H1 (cell line): ENCODE data around the gene LIMK2. TPM values are rescaled to one million over a fixed set of nuclear protein-coding genes. Genes with fewer than 3 reads are reported as not detected.

Experiments
- CTCF ChIA-PET: fragments of 300-600 bp; sonication (Branson Sonifier 250); formaldehyde crosslinking; loops from one replicate; lab custom pipeline; 2021; ENCODE audit not compliant: partially characterized antibody; lab: Charles Lee
- POLR2A ChIA-PET: fragments of 300-600 bp; sonication (Branson Sonifier 250); formaldehyde crosslinking; loops from one replicate; lab custom pipeline; 2021; ENCODE audit warnings: inconsistent platforms; ENCODE audit not compliant: partially characterized antibody; lab: Charles Lee
- DNase-seq, 2 experiments: peaks; one replicate each; pipeline versions ENCODE4 v3.0.0 to v3.0.0-alpha.2; 2010 to 2022; ENCODE audit warnings: low spot score in 2 of 2, low read depth in 1 of 2, mixed read lengths in 1 of 2
- FAIRE-seq: peaks from 2 replicates; lab custom pipeline; 2011; peaks lifted over from hg19 to GRCh38; lab: Jason Lieb, UNC
- H2AFZ ChIP-seq: 2 replicates; pipeline ENCODE4 v1.8.1; 2012; ENCODE audit warnings: low read length, inconsistent platforms
- H2AK5ac ChIP-seq: 2 replicates; pipeline ENCODE4 v1.6.1; 2013; ENCODE audit warnings: low read depth, low read length
- H2BK120ac ChIP-seq: replicated peaks from 2 replicates; pipeline ENCODE3; 2013; ENCODE audit warnings: low read depth, low read length, inconsistent platforms
- H2BK12ac ChIP-seq: 2 replicates; pipeline ENCODE4 v1.6.1; 2013; ENCODE audit warnings: low read depth, low read length
- H2BK15ac ChIP-seq: 2 replicates; pipeline ENCODE4 v1.6.1; 2013; ENCODE audit warnings: low read length
- H2BK20ac ChIP-seq: 2 replicates; pipeline ENCODE4 v1.6.1; 2013; ENCODE audit warnings: low read length
- H2BK5ac ChIP-seq: 2 replicates; pipeline ENCODE4 v1.6.1; 2013; ENCODE audit warnings: low read depth, low read length
- H3K14ac ChIP-seq: 2 replicates; pipeline ENCODE4 v1.6.1; 2013; ENCODE audit warnings: inconsistent platforms; ENCODE audit not compliant: insufficient read length
- H3K18ac ChIP-seq: 2 replicates; pipeline ENCODE4 v1.6.1; 2013; ENCODE audit warnings: low read length; ENCODE audit errors: extremely low read depth
- H3K23ac ChIP-seq: 2 replicates; pipeline ENCODE4 v1.6.1; 2013; ENCODE audit warnings: inconsistent platforms; ENCODE audit not compliant: insufficient read length
- H3K23me2 ChIP-seq: 2 replicates; pipeline ENCODE4 v1.6.1; 2013; ENCODE audit warnings: low read depth, low read length
- H3K27ac ChIP-seq: 2 replicates; pipeline ENCODE4 v1.6.1; 2011; ENCODE audit warnings: low read depth, low read length, inconsistent platforms
- H3K27me3 ChIP-seq, 4 experiments: replicated peaks in 1 of 4; 1 replicate in 1 of 4; 2 replicates in 3 of 4; pipeline versions ENCODE4 v1.6.1 to v1.8.1; 2011 to 2013; ENCODE audit warnings: low read length in 3 of 4, mild to moderate bottlenecking in 3 of 4, inconsistent platforms in 2 of 4, mixed read lengths in 2 of 4, moderate library complexity in 1 of 4; ENCODE audit not compliant: control insufficient read depth in 3 of 4, insufficient read depth in 3 of 4; ENCODE audit errors: extremely low read depth in 1 of 4
- H3K36me3 ChIP-seq, 4 experiments: 2 replicates each; pipeline versions ENCODE4 v1.6.1 to v1.8.1; 2011 to 2013; ENCODE audit warnings: mild to moderate bottlenecking in 4 of 4, low read length in 3 of 4, moderate library complexity in 2 of 4, control low read depth in 1 of 4, inconsistent platforms in 1 of 4; ENCODE audit not compliant: insufficient read depth in 4 of 4, control insufficient read depth in 2 of 4
- H3K4ac ChIP-seq: replicated peaks from 2 replicates; pipeline ENCODE3; 2013; ENCODE audit warnings: low read length, low read depth, mixed read lengths, inconsistent platforms; ENCODE audit not compliant: insufficient read length
- H3K4me1 ChIP-seq, 4 experiments: replicated peaks in 1 of 4; 1 replicate in 1 of 4; 2 replicates in 3 of 4; pipeline versions ENCODE4 v1.6.1 to v1.8.1; 2011 to 2013; ENCODE audit warnings: low read length in 3 of 4, inconsistent platforms in 2 of 4, mixed read lengths in 1 of 4; ENCODE audit not compliant: insufficient read depth in 4 of 4, control insufficient read depth in 3 of 4
- H3K4me2 ChIP-seq, 2 experiments: 2 replicates each; pipeline versions ENCODE4 v1.6.1 to v1.8.1; 2011 to 2013; ENCODE audit warnings: low read depth in 2 of 2, low read length in 2 of 2, control low read depth in 1 of 2, inconsistent platforms in 1 of 2, mild to moderate bottlenecking in 1 of 2; ENCODE audit not compliant: insufficient read depth in 1 of 2
- H3K4me3 ChIP-seq, 4 experiments: fragments of 200-600, 300-600 bp in 1 of 4; sonication (generic), shearing (Covaris generic), sonication (Bioruptor Twin) in 1 of 4; 2 replicates each; pipeline versions ENCODE4 v1.5.1 to v1.8.1; 2011 to 2016; ENCODE audit warnings: low read length in 4 of 4, low read depth in 3 of 4, control low read depth in 2 of 4, inconsistent platforms in 2 of 4, mild to moderate bottlenecking in 2 of 4, mixed read lengths in 1 of 4, moderate library complexity in 1 of 4; ENCODE audit not compliant: insufficient read depth in 2 of 4; ENCODE audit errors: extremely low read depth in 1 of 4
- H3K56ac ChIP-seq: replicated peaks from 2 replicates; pipeline ENCODE3; 2013; ENCODE audit warnings: low read depth, mild to moderate bottlenecking, mixed read lengths, low read length, inconsistent platforms; ENCODE audit not compliant: insufficient read length
- H3K79me1 ChIP-seq: 2 replicates; pipeline ENCODE4 v1.6.1; 2013; ENCODE audit warnings: low read depth, low read length, control low read depth
- H3K79me2 ChIP-seq, 2 experiments: 2 replicates each; pipeline versions ENCODE4 v1.6.1 to v1.8.1; 2012 to 2013; ENCODE audit warnings: low read length in 2 of 2, mild to moderate bottlenecking in 2 of 2, inconsistent platforms in 1 of 2; ENCODE audit not compliant: insufficient read depth in 2 of 2, control insufficient read depth in 1 of 2
- H3K9ac ChIP-seq, 4 experiments: replicated peaks in 1 of 4; 1 replicate in 1 of 4; 2 replicates in 3 of 4; pipeline versions ENCODE4 v1.6.1 to v1.8.1; 2011 to 2013; ENCODE audit warnings: low read depth in 3 of 4, low read length in 3 of 4, control low read depth in 2 of 4, mild to moderate bottlenecking in 2 of 4, moderate library complexity in 2 of 4, inconsistent platforms in 1 of 4; ENCODE audit errors: extremely low read depth in 1 of 4
- H3K9me3 ChIP-seq, 2 experiments: 2 replicates each; pipeline versions ENCODE4 v1.6.1 to v1.8.1; 2012 to 2013; ENCODE audit warnings: mild to moderate bottlenecking in 2 of 2, moderate library complexity in 2 of 2, control low read depth in 1 of 2, inconsistent platforms in 1 of 2, low read depth in 1 of 2, low read length in 1 of 2, mixed read lengths in 1 of 2; ENCODE audit not compliant: insufficient read depth in 2 of 2
- H4K20me1 ChIP-seq, 2 experiments: replicated peaks in 1 of 2; 2 replicates each; pipeline versions ENCODE3 to v1.8.1; 2011 to 2013; ENCODE audit warnings: inconsistent platforms in 2 of 2, low read length in 2 of 2, mild to moderate bottlenecking in 1 of 2; ENCODE audit not compliant: insufficient read depth in 2 of 2, control insufficient read depth in 1 of 2
- H4K5ac ChIP-seq: 2 replicates; pipeline ENCODE4 v1.6.1; 2013; ENCODE audit warnings: low read length, low read depth, mixed read lengths, inconsistent platforms; ENCODE audit not compliant: insufficient read length
- H4K8ac ChIP-seq: 2 replicates; pipeline ENCODE4 v1.8.0; 2013; ENCODE audit warnings: mild to moderate bottlenecking, moderate library complexity, low read length, inconsistent platforms; ENCODE audit not compliant: insufficient read depth; ENCODE audit errors: extremely low read depth
- H4K91ac ChIP-seq: replicated peaks from 2 replicates; pipeline ENCODE3; 2013; ENCODE audit warnings: low read length, mixed read lengths, inconsistent platforms; ENCODE audit not compliant: insufficient read length
- BCL11A ChIP-seq, 2 experiments: IDR thresholded peaks; one replicate each; pipeline ENCODE4 v1.6.1; 2011; ENCODE audit warnings: low read depth in 2 of 2, low read length in 2 of 2, mild to moderate bottlenecking in 2 of 2
- CHD1 ChIP-seq: IDR thresholded peaks from 2 replicates; pipeline ENCODE4 v1.6.1; 2012; ENCODE audit warnings: low read depth, low read length, improper control_type of control experiment
- CHD2 ChIP-seq: IDR thresholded peaks from 2 replicates; pipeline ENCODE4 v1.6.1; 2012; ENCODE audit warnings: low read length, improper control_type of control experiment
- CTBP2 ChIP-seq: IDR thresholded peaks from 2 replicates; pipeline ENCODE4 v1.7.0; 2011; ENCODE audit warnings: borderline replicate concordance, mild to moderate bottlenecking, moderate library complexity, mixed read lengths, low read length; ENCODE audit not compliant: insufficient read depth, insufficient read length
- HDAC2 ChIP-seq, 2 experiments: fragments of 300-600 bp in 1 of 2; sonication (generic) in 1 of 2; IDR thresholded peaks; 2 replicates each; pipeline ENCODE4 v1.6.1; 2011 to 2012; ENCODE audit warnings: low read depth in 2 of 2, low read length in 2 of 2, mild to moderate bottlenecking in 2 of 2, moderate library complexity in 2 of 2, borderline replicate concordance in 1 of 2, inconsistent platforms in 1 of 2
- KDM4A ChIP-seq: IDR thresholded peaks from one replicate; pipeline ENCODE4 v1.7.1; 2012; ENCODE audit warnings: low read depth, mild to moderate bottlenecking, moderate library complexity, low read length, inconsistent platforms; ENCODE audit not compliant: severe bottlenecking
- POLR2AphosphoS5 ChIP-seq: IDR thresholded peaks from 2 replicates; pipeline ENCODE4 v1.6.1; 2011; ENCODE audit warnings: low read depth, low read length
- SAP30 ChIP-seq: fragments of 300-600 bp; sonication (generic); IDR thresholded peaks from 2 replicates; pipeline ENCODE4 v1.7.1; 2012; ENCODE audit warnings: low read length, moderate library complexity, mild to moderate bottlenecking, inconsistent platforms; ENCODE audit not compliant: insufficient read depth, insufficient replicate concordance
- SIRT6 ChIP-seq: IDR thresholded peaks from one replicate; pipeline ENCODE4 v1.7.1; 2012; ENCODE audit warnings: low read length, inconsistent platforms
- SP2 ChIP-seq: IDR thresholded peaks from 2 replicates; pipeline ENCODE4 v1.6.1; 2012; ENCODE audit warnings: mild to moderate bottlenecking, low read length, inconsistent platforms
- SRF ChIP-seq: IDR thresholded peaks from 2 replicates; pipeline ENCODE4 v1.6.1; 2011; ENCODE audit warnings: mild to moderate bottlenecking, low read depth, low read length, moderate library complexity
- TCF12 ChIP-seq: IDR thresholded peaks from 2 replicates; pipeline ENCODE4 v1.6.1; 2011; ENCODE audit warnings: low read depth, mild to moderate bottlenecking, low read length
- YY1 ChIP-seq: IDR thresholded peaks from 2 replicates; pipeline ENCODE4 v1.6.1; 2011; ENCODE audit warnings: low read depth, mild to moderate bottlenecking, low read length
- WGBS, 2 experiments: shearing (Covaris generic) in 1 of 2; methylation state at CpG; one replicate each; pipeline versions ENCODE4 v1.1.6 to v1.1.7; 2013 to 2015; ENCODE audit warnings: low lambda C conversion rate in 2 of 2, mixed read lengths in 2 of 2, inconsistent platforms in 1 of 2, low coverage in 1 of 2, missing lambda C conversion rate in 1 of 2; ENCODE audit not compliant: insufficient replicate concordance in 2 of 2, insufficient coverage in 1 of 2, insufficient read length in 1 of 2; ENCODE audit errors: extremely low coverage in 1 of 2, missing lambda C conversion rate in 1 of 2; 5-methylcytosine and 5-hydroxymethylcytosine counted together
- polyA plus RNA-seq, 7 experiments: library from polyadenylated mRNA; depleted of rRNA in 3 of 7; stranded (reverse) in 5 of 7; unstranded in 2 of 7; fragments of >200 nt in 5 of 7; fragments of 200-250 nt in 2 of 7; gene quantifications; 1 replicate in 5 of 7; 2 replicates in 1 of 7; 4 replicates in 1 of 7; pipeline versions ENCODE4 v1.2.1 to v1.2.3, GENCODE V29; 2011 to 2013; ENCODE audit warnings: missing spikeins in 2 of 7, mixed read lengths in 2 of 7
- total RNA-seq: library from RNA; stranded (reverse); fragmentation: NEBNext Ultra II Directional; extraction: Animal tissue kit (Norgen Biotek cat#: 25700); gene quantifications from 2 replicates; pipeline ENCODE4 v1.2.1, GENCODE V29; 2021
- TF ChIP-seq, protein P1 (sequence below): IDR thresholded peaks from 2 replicates; pipeline ENCODE4 v1.6.1; 2011; ENCODE audit warnings: low read depth, mild to moderate bottlenecking, low read length; ENCODE audit not compliant: insufficient read depth

The LIMK2 gene
- total and polyA plus RNA-seq, 2 of the 8 experiments (the other 6 are each of a cell fraction or from before 2014, with no cell fraction given): 13.2 to 37.6 TPM

DNA sequence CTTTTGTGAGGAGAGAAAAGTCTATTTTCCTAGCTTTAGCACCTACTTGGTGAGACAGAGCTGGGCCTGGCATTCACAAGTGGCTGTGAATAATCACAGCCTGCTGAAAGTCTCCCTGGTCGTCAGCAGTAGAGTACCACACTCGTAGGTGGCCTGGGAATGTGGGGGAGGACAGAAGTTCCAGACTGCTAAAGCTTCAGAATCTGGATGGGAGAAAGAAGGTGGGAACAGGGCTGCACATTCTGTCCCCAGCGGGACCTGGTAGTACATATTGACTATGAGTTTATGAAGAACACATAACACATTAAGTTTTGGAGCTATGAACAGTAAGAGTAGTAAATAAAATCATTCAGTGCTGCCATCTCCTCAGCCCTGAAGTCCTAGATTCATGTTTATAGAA, 19.0 kb upstream of the LIMK2 start:
- WGBS, 2 experiments: 98% methylated on average over 3 of the region's 3 CpGs; no CpG with 5 or more reads in 1 of the 2 experiments
- Histone ChIP-seq H3K27me3 (no peaks in the 10 kb centered on the region), H2BK5ac (no peak overlapping the region), H3K56ac (no peak overlapping the region), H4K91ac (no peak overlapping the region), H3K4ac (no peak overlapping the region), H3K23ac (no peak overlapping the region), H3K4me3 (no peak overlapping the region), H3K79me1 (peaks cover 2% of the 10 kb centered on the region; the same call in 1 of the 2 replicates), H2BK120ac (no peak overlapping the region), H3K4me1 (no peaks in the 10 kb centered on the region), H3K27ac (no peak overlapping the region), H3K23me2 (no peaks in the 10 kb centered on the region), H2AK5ac (no peak overlapping the region), H3K9ac (no peak overlapping the region), H2BK20ac (no peak overlapping the region), H2BK15ac (no peak overlapping the region), H2AFZ (no peak overlapping the region), H4K8ac (no peak overlapping the region), H4K5ac (no peak overlapping the region), H3K18ac (no peak overlapping the region), H3K14ac (no peak overlapping the region), H2BK12ac (no peak overlapping the region), H3K4me2 (no peak overlapping the region), H4K20me1 (peaks cover 0 to 3% of the 10 kb centered on the region in 2 experiments), H3K79me2 (no peaks in the 10 kb centered on the region), H3K9me3 (no peaks in the 10 kb centered on the region), H3K36me3 (peaks cover 0 to 7% (median 0%) of the 10 kb centered on the region in 4 experiments; a peak in 2 of 8 replicates)
- ChIA-PET POLR2A (interaction anchor here (0.7 to 1.2 kb wide), 3 partner anchors 9 to 454 kb away, joined by 3 to 4 read pairs (median 3); no protein-coding TSS in a partner anchor), CTCF (interaction anchor here (0.8 to 4.5 kb wide), 5 partner anchors 9 to 94 kb away, joined by 3 to 18 read pairs (median 10); partner anchors contain the start of gene LIMK2)
- FAIRE-seq: no peak
- DNase-seq: no peak
- no peak for TF ChIP-seq CHD1
- TF ChIP-seq CHD2: no peak
- TF ChIP-seq SP2: no peak
- no peak for TF ChIP-seq SAP30
- TF ChIP-seq TCF12: no peak
- TF ChIP-seq SIRT6: no peak
- no peak for TF ChIP-seq SRF
- no peak for TF ChIP-seq BCL11A (IDR thresholded peaks at IDR 0.05; ENCODE audit: low read depth in 2 of 2, low read length in 2 of 2)
- no peak for TF ChIP-seq YY1
- no peak for TF ChIP-seq KDM4A
- TF ChIP-seq POLR2AphosphoS5: no peak
- TF ChIP-seq, protein P1, sequence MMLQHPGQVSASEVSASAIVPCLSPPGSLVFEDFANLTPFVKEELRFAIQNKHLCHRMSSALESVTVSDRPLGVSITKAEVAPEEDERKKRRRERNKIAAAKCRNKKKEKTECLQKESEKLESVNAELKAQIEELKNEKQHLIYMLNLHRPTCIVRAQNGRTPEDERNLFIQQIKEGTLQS: no peak
- TF ChIP-seq HDAC2 (IDR thresholded peaks at IDR 0.05; ENCODE audit: borderline replicate concordance in 1 of 2, low read depth in 2 of 2, low read length in 2 of 2): no peak
- no peak for TF ChIP-seq CTBP2
